Activated T-cell treated with anti-CD3 and anti-CD28 coated beads, Interleukin-2, amount 50 U/mL, for 72 hours (primary cell): Measurements from ENCODE around the gene PNPLA2. TPM values are rescaled to one million over a fixed set of nuclear protein-coding genes. Genes with fewer than 3 reads are reported as not detected.

Experiments used
- ATAC-seq, 2 donors: fragments of 150-1000 bp; cut with Tn5 transposase; replicated peaks in 1 of 2; 2 replicates each; pipeline ENCODE4 v1.10.0; 2021; ENCODE audit warnings: moderate library complexity in 2 of 2, mild to moderate bottlenecking in 1 of 2
- DNase-seq, 2 donors: peaks; one replicate each; pipeline ENCODE4 v3.0.0; 2021 to 2022; ENCODE audit warnings: mixed read lengths in 1 of 2
- H3K27ac Mint-ChIP-seq: one replicate; pipeline ENCODE4 v1.8.0; 2022; ENCODE audit warnings: mild to moderate bottlenecking, moderate library complexity, mixed read lengths
- H3K27me3 Mint-ChIP-seq: one replicate; pipeline ENCODE4 v1.8.0; 2022; ENCODE audit warnings: low read depth, mixed read lengths
- H3K36me3 Mint-ChIP-seq, 2 donors: one replicate each; pipeline ENCODE4 v1.8.0; 2022; ENCODE audit warnings: mixed read lengths in 2 of 2, mild to moderate bottlenecking in 1 of 2; ENCODE audit not compliant: insufficient read depth in 2 of 2
- H3K4me1 Mint-ChIP-seq: one replicate; pipeline ENCODE4 v1.8.0; 2022; ENCODE audit warnings: low read depth, mixed read lengths
- H3K4me3 Mint-ChIP-seq, 2 donors: one replicate each; pipeline ENCODE4 v1.8.0; 2022; ENCODE audit warnings: mild to moderate bottlenecking in 2 of 2, mixed read lengths in 2 of 2, moderate library complexity in 2 of 2
- H3K9me3 Mint-ChIP-seq, 2 donors: one replicate each; pipeline ENCODE4 v1.8.0; 2022; ENCODE audit warnings: mixed read lengths in 2 of 2
- total RNA-seq, 2 donors: library from RNA; stranded (reverse); gene quantifications; one replicate each; pipeline ENCODE4 v1.2.3, GENCODE V29; 2022

Gene PNPLA2
- total RNA-seq, 2 donors from 2014 or later: 64.5 to 77.1 TPM

DNA sequence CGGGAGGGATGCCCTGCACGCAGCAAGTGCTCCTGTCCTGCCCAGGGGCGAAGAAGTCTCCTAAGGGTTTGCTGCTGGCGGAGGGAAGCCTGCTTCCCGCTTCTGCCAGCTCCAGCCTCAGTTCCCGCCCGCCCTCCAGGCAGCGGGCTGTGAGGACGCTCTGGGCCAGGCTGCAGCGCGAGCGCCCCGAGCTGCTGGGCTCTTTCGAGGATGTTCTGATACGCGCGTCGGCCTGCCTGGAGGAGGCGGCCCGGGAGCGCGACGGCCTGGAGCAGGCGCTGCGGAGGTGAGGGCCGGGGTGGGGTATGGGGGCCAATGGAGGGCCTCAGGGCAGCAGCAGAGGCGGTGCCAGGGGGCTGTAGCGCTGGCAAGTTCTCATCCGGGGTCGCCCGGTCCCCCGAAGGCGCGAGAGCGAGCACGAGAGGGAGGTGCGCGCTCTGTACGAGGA lies 11.2 kb downstream of the PNPLA2 start:
- Mint-ChIP-seq H3K4me3 (peak overlapping the region; percentile 74 to 75), H3K36me3 (peaks cover 2 to 3% of the 10 kb centered on the region in 2 donors), H3K4me1 (peaks cover 39% of the 10 kb centered on the region), H3K27ac (no peak overlapping the region), H3K27me3 (peaks cover 36% of the 10 kb centered on the region), H3K9me3 (no peaks in the 10 kb centered on the region)
- no peak for DNase-seq
- ATAC-seq: peak; percentile 4 to 5

DNA sequence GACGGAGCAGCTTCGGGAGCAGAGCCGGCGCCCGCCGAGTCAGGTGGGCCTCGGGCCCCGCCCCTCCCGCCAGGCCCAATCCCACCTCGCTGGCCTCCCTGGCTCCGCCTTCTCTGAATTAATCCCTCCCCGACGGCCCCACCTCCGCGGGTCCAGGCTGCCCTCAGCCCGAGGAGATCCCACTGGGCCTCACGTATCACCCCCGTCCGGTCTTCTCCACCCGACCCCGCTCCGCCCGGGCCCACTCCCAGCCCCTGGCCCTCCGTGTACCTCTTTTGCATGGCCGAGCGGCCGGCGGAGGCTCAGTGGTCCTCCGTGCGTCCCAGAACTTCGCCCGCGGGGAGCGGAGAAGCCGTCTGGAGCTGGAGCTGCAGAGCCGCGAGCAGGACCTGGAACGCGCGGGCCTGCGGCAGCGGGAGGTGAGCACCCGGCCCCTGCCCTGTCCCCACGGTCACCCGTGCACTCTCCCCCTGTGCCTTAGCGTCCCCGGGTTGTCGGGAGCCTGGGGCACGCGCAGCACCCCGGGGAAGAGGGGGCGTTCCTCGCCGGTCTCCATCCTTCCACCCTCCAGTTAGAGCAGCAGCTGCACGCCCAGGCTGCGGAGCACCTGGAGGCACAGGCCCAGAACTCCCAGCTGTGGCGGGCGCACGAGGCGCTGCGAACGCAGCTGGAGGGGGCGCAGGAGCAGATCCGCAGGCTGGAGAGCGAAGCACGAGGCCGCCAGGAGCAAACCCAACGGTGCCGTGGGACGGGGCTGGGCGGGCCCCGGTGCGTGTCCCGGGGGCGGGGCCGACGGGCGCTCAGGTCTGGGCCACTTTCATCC lies 11.8 kb downstream of the PNPLA2 start:
- Mint-ChIP-seq H3K27ac (no peak overlapping the region), H3K36me3 (no peaks in the 10 kb centered on the region), H3K4me1 (peaks cover 39% of the 10 kb centered on the region), H3K9me3 (no peaks in the 10 kb centered on the region), H3K27me3 (peaks cover 36% of the 10 kb centered on the region), H3K4me3 (peak overlapping the region; percentile 74 to 75)
- ATAC-seq (peak; percentile 50 to 58), DNase-seq (peak; percentile 78 to 79)

DNA sequence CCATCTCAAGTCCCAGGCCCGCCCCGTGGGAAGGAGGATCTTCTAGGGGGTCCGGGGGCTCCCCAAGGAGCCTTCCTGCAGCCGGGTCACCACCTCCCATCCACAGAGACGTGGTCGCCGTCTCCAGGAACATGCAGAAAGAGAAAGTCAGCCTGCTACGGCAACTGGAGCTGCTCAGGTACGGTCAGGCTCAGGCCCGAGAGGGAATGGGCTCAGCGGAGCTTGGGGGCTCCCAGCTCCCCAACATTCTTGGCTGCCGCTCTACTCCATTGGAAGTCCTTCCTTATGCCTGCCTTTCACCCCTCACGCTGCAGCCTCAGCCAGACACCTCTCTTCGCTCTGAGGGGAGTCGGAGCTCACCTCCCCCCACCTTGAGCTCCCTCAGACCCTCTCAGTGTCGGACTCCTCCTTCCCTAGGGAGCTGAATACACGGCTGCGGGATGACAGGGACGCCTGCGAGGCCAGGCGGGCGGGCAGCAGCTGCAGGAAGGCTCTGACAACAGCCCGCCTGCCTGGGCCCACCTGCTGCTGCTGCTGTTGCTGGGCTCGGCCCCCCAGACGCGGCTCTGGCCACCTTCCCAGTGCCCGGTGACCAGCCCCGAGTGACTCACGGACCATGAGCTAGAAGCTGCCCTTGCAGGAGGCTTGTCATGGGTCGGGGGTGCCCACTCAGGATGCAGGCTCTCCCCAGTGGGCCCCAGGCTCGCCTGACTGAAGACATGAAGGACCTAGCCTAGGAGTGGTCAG lies 12.6 kb downstream of the PNPLA2 start:
- H3K36me3 Mint-ChIP-seq: no peaks in the 10 kb centered on the region
- ATAC-seq (no peak), DNase-seq (no peak)
- H3K27ac Mint-ChIP-seq: no peak overlapping the region
- H3K9me3 Mint-ChIP-seq: no peaks in the 10 kb centered on the region
- peaks cover 39% of the 10 kb centered on the region for H3K4me1 Mint-ChIP-seq
- peaks cover 36% of the 10 kb centered on the region for H3K27me3 Mint-ChIP-seq
- H3K4me3 Mint-ChIP-seq: peak overlapping the region; percentile 41 to 64

DNA sequence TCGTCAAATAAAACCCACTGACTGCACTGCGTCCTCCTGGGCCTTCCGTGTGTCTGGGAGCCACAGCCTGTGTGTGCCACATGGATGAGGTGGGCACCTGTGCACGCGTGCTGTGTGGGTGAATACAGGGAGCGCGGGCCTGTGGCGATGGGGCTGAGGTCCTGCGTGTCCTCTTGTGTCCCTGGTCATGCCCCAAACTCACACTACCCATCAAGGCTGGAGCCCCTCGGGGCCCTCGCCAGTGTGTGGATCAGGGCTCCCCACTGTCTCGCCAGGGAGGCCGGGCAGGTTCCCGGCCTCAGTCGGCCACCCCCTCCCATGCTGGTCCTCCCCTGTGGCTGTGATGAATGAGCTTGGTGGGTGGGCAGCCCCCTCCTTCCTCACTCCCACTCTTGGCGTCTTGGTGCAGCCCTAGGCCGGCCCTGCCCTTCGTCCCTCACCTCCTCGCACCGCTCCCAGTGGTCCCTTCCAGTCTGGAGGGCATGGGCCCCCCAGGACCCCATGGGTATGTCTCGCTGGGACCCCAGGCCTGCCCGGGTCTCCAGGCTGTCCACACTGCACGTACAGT lies 13.3 kb downstream of the PNPLA2 start:
- Mint-ChIP-seq H3K4me3 (peak overlapping the region; percentile 41 to 64), H3K27ac (no peak overlapping the region), H3K9me3 (no peaks in the 10 kb centered on the region), H3K36me3 (no peaks in the 10 kb centered on the region), H3K4me1 (peaks cover 35% of the 10 kb centered on the region), H3K27me3 (peaks cover 36% of the 10 kb centered on the region)
- DNase-seq (no peak), ATAC-seq (no peak)

DNA sequence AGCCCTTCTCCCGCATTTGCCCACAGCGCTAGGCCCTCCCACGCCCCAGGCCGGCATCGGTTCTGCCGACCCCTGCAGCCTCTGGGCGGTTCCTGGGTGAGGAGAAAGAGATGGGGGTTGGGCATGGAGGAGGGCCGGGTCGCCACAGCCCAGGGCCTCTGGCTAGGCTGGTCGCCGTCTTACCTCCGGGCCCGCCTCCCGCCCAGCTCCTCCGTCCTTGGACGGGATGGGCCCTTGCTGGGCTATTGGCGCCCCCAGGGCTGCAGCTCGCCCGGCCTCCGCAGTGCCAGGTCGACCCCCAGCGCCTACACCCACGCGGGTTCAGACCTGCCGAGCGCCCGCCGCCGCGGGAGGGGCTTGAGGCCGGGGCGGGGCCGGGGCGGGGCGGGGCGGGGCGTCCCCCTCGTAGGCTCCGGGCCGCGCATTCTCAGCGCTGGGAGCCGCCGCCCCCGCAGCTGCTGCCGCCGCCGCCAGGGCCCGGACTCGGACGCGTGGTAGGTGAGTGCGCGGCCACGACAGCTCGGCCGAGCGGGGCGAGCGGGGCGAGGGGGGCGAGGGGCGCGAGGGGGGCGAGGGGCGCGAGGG lies 13.9 kb downstream of the PNPLA2 start, which contains the start of gene CD151:
Gene CD151, plus strand, starts transcription at position 424 of the 585 bp plus-strand sequence. CDS start 3,118 bp downstream, outside the sequence.
- Mint-ChIP-seq H3K27ac (no peak within 1 kb of the TSS), H3K4me3 (peak within 1 kb of the TSS; percentile 75), H3K36me3 (no peaks in the 10 kb centered on the region), H3K9me3 (no peaks in the 10 kb centered on the region), H3K27me3 (peaks cover 33% of the 10 kb centered on the region), H3K4me1 (peaks cover 32% of the 10 kb centered on the region)
- ATAC-seq: peak; percentile 66 to 68
- DNase-seq: peak; percentile 62 to 71

DNA sequence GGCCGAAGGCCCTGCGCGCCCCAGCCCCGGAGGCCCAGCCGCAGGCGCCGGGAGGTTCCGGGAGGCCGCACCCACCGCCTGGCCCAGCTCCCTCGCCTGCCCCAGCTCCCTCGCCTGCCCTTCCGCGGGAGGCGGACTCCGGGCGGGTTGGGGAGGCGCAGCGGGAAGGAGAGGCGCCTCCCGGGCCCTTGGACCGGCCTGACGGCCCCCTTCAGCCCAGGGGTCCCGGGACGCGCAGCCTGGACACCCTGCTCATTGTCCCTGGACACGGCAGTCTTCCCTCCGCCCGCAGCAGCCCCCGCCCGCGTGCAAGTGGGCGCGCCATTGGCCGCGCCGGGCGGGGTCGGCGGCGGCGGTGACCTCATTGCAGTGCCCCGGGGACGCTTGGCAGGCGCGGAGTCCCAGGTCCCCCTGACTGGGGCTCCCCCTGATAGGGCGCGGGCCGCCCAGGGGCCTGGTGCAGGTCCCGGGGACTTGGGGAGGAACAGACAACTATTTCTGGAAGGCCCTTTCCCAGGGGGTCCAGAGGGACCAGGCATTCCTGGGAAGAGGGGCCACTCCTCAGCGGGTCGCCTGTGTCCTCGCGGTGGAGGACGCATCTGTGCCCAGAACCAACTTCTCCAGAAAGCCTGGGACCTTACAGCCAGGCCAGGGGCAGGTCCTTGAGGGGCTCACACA lies 14.5 kb downstream of the PNPLA2 start:
- H3K36me3 Mint-ChIP-seq: no peaks in the 10 kb centered on the region
- peaks cover 26% of the 10 kb centered on the region for H3K4me1 Mint-ChIP-seq
- DNase-seq: peak; percentile 62 to 64

DNA sequence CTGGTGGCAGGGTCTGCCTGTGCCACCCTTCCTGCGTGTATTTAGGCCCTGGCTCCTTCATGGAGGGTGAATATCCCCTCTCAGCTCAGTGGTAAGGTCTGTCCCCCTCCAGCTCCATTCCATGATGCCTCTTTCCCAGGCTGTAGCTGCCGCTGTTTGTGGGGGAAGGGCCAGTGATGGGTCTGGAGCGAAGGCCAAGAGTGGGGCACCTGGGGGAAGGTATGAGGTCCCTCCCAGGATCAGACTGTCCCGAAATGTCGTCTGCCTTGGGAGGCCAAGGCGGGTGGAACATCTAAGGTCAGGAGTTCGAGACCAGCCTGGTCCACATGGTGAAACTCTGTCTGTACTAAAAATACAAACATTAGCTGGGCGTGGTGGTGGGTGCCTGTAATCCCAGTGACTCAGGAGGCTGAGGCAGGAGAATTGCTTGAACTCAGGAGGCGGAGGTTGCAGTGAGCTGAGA lies 15.2 kb downstream of the PNPLA2 start:
- peaks cover 20% of the 10 kb centered on the region for H3K27me3 Mint-ChIP-seq
- H3K4me1 Mint-ChIP-seq: peaks cover 25% of the 10 kb centered on the region
- H3K4me3 Mint-ChIP-seq: peak overlapping the region; percentile 75
- H3K36me3 Mint-ChIP-seq: peaks cover 0 to 1% of the 10 kb centered on the region in 2 donors
- H3K27ac Mint-ChIP-seq: peak overlapping the region; percentile 54
- ATAC-seq (no peak), DNase-seq (no peak)
- no peaks in the 10 kb centered on the region for H3K9me3 Mint-ChIP-seq

More for the DNA sequence above, 14.5 kb downstream of the PNPLA2 start:
- Mint-ChIP-seq H3K4me3 (peak overlapping the region; percentile 75), H3K9me3 (no peaks in the 10 kb centered on the region), H3K27ac (no peak overlapping the region), H3K27me3 (peaks cover 27% of the 10 kb centered on the region)
- ATAC-seq: peak; percentile 40 to 45

DNA sequence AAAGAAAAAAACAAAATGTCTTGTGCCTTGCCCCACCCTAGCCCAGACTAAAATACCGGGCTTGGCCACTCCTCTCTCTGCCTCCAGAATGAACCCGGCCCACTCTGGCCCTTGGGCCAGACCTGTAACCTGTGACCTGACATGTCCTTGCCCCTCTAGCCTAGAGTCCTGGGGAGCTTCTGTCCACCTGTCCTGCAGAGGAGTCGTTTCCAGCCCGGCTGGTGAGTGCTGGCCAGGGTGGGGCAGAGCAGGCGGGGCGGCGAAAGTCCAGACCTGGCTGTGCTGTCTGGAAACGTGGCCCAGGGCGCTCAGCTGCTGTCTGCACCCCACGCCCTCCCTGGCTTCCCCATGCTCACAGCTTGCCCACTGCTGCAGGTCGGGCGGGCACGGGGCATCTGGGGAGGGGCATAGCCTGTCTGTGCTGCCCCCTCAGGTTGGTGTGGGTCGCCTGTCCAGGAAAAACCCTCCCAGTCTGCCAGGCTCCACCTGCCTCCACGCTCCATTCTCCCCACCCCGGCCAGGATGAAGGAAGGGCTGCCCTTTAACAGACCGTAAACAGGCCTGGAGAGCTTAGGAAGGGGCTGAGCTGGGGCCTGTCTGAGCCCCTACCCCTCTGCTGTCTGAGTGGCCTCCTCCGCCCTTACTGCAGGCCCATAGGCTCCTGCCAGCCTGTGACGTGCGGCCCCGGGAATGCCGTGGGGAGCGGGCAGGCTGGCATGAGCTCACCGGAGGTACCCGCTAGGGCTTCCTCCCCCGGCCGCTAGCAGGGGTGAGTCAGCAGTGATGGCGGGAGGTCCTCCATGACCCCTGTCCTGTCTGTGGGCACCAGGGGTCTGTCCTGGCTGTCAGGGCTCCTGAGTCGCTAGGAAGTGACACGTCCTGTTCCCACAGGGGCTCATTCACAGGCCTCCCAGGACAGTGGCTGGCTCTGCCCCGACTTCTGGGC lies 15.9 kb downstream of the PNPLA2 start:
- ATAC-seq (no peak), DNase-seq (no peak)
- Mint-ChIP-seq H3K27me3 (peaks cover 13% of the 10 kb centered on the region), H3K4me1 (peaks cover 17% of the 10 kb centered on the region), H3K36me3 (peaks cover 0 to 4% of the 10 kb centered on the region in 2 donors), H3K4me3 (peak overlapping the region; percentile 75), H3K27ac (peak overlapping the region; percentile 54), H3K9me3 (no peaks in the 10 kb centered on the region)

DNA sequence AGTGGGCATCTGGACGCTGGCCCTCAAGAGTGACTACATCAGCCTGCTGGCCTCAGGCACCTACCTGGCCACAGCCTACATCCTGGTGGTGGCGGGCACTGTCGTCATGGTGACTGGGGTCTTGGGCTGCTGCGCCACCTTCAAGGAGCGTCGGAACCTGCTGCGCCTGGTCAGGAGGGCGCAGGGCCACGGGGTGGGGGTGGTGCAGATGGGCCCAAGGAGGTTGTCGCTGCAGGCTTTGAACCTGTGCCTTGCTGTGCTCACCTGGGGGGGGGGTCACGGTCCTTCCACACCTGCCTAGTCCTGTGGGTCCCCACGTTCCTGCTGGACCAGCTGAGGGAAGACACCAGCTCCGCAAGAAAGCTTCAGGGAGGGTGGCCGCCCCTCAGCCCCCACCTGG lies 17.6 kb downstream of the PNPLA2 start:
- DNase-seq (no peak), ATAC-seq (no peak)
- Mint-ChIP-seq H3K27me3 (peaks cover 8% of the 10 kb centered on the region), H3K4me1 (peaks cover 27% of the 10 kb centered on the region), H3K27ac (no peak overlapping the region), H3K9me3 (no peaks in the 10 kb centered on the region), H3K4me3 (no peak overlapping the region), H3K36me3 (peaks cover 0 to 4% of the 10 kb centered on the region in 2 donors)

DNA sequence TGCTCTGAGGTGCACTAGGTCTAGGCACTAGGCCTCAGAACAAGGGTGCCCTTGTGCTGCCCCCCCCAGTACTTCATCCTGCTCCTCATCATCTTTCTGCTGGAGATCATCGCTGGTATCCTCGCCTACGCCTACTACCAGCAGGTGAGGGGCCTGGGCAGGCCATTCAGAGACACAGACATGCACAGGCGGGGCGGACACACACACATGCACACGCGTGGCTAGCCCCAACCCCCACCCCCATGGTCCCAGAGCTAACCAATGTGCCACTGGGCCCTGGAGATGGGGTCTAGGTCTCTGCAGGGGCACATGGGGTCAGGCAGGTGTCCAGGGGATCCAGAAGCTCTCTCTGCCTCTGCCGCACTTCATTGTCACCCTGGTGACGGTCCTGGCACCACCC lies 18.0 kb downstream of the PNPLA2 start:
- Mint-ChIP-seq H3K4me3 (no peak overlapping the region), H3K27me3 (peaks cover 4% of the 10 kb centered on the region), H3K9me3 (no peaks in the 10 kb centered on the region), H3K36me3 (peaks cover 0 to 4% of the 10 kb centered on the region in 2 donors), H3K4me1 (peaks cover 26% of the 10 kb centered on the region), H3K27ac (no peak overlapping the region)
- DNase-seq (no peak), ATAC-seq (no peak)

DNA sequence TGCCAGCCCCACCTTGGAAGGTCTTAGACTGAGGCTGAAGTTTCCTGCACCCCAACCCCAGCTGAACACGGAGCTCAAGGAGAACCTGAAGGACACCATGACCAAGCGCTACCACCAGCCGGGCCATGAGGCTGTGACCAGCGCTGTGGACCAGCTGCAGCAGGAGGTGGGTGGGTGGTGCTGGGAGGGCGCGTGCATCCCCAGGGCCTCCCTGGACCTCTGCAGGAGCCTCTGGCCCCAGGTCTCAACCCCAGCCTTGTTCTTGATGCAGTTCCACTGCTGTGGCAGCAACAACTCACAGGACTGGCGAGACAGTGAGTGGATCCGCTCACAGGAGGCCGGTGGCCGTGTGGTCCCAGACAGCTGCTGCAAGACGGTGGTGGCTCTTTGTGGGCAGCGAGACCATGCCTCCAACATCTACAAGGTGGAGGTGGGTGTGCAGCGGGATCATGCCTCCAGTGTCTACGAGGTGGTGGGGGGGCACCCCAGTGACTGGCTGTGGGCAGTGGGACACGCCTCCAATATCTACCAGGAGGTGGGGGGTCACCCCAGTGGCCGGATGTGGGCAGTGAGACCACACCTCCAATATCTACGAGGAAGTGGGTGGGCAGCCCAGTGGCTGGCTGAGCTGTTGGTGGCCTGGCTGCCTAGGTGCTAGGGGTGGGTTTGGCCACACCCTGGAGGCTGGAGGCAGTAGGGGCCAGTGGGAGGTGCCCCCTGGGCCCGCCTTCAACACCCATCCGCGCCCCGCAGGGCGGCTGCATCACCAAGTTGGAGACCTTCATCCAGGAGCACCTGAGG lies 18.7 kb downstream of the PNPLA2 start:
- Mint-ChIP-seq H3K27me3 (no peaks in the 10 kb centered on the region), H3K4me3 (no peak overlapping the region), H3K4me1 (peaks cover 22% of the 10 kb centered on the region), H3K27ac (no peak overlapping the region), H3K9me3 (no peaks in the 10 kb centered on the region), H3K36me3 (peaks cover 0 to 4% of the 10 kb centered on the region in 2 donors)
- DNase-seq (no peak), ATAC-seq (no peak)
